22Rv1 (cell line): ENCODE measurements around the gene NPAS2.

ENCODE experiments used
- CTCF ChIP-seq: fragments of 450-650 bp; IDR thresholded peaks from 2 replicates; pipeline ENCODE4 v1.5.1; 2017; ENCODE audit warnings: mild to moderate bottlenecking
- ZFX ChIP-seq: fragments of 450-650 bp; IDR thresholded peaks from 2 replicates; pipeline ENCODE4 v1.6.1; 2017; ENCODE audit warnings: antibody characterized with exemption, borderline replicate concordance

- TF ChIP-seq CTCF (no peak), ZFX (no peak)
Measured at GRCh38 chr2:101040072-101040471, 220.1 kb downstream of the NPAS2 start.
